HG03571 (cell line): Measurements from ENCODE around the gene PYROXD2.
A peak's percentile ranks its signal among the peaks of the same experiment; 100 is the strongest.
"Not testable (repeated sequence)": the region's sequence is repeated elsewhere in the genome, so short reads cannot be mapped to it uniquely, and the experiment has no call there.

Experiments
- ATAC-seq: cut with Tn5 transposase; IDR thresholded peaks from one replicate; pipeline ENCODE4 v1.9.1; 2021; ENCODE audit not compliant: unreplicated experiment

Gene PYROXD2

DNA sequence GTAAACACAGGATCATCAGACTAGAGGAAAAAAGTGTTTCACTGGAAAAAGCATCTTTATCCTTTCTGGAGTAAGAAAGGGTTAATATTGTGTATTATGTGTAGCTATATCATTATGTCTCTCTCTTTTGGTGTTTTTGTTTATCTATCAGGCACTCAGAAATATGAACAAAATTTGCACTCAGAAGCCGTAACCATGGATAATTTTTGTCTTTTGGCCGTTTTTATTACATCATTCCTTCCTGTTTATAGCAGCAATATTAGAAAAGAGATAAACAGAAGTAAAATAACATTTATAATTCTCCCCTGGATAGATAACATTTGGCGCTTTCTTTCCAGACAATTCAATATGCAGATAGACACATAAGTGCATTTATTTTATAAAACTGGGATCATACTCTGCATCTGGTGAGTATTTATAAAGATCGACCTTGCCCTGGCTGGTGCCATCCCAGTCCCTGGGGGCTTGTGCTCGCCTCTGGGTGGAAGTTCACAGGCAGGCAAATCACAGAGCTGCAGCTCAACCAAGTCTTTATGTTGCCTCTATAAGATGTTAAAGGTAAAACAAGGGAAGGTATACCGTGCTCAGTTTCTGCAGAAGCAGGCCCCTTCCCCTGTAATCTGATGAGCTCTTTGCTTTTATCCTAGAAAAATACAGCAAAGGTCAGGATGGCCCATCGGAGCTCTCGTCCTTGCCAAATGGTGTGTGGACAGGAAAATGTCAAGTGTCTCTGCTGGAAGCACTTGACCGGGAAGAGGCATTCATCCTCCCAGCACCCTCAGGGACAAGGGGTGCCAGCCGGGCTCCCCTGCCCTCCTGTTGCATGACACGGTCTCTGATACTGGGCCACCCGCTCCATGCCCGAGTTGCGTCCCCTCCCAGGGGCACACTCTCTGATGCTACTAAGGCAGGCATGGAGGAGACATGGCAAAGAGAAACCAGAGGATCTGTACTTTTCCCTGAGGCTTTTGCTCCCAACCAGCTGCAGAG lies 43.9 kb downstream of the PYROXD2 start:
- no peak for ATAC-seq

GRCh38 chr10:98369801-98370200 lies 45.2 kb downstream of the PYROXD2 start:
- no peak for ATAC-seq

DNA sequence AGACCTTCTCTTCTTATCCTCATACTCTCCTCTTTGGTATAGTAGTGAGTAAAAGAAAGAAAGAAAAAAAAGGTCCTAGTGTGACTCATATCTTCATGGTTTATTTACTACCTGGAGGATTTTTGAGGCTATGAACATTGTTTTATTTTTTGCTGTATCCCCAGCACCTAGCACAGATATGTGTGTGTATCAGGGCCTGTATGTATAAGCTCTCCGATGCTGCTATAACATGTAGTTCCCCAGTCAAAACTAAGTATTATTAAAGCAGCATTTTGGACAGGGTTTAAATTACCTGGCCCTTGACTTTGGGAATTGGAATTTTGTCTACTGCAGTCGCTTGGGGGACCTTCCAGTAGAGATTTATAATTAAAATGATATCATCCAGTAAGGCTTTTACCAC lies 46.3 kb downstream of the PYROXD2 start:
- no peak for ATAC-seq

- ATAC-seq, result no peak
These were observed 47.2 kb downstream of the PYROXD2 start for GRCh38 chr10:98367604-98368451.

DNA sequence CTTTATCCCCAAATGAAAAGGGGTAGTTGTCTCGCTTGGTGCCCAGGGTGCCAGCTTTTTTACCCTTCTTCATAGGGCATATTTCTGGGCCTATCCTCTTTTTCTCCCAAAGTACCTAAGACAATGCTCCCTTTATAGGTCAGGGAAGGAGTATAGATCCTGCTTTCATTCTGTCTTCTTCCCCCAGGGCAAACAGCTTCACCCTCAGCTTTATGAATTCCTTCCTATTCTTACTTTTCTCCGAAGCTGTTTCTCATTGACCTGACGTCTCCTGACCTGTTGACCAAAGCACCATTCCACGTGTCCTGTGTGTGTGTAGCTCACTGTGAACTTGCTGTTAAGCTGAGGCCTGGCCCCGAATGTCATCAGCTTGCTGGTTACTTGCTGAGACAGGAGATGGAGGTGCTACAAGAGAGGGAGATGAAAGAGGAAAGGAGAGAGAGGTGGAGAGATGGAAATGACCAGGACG lies 48.9 kb downstream of the PYROXD2 start:
- no peak for ATAC-seq

DNA sequence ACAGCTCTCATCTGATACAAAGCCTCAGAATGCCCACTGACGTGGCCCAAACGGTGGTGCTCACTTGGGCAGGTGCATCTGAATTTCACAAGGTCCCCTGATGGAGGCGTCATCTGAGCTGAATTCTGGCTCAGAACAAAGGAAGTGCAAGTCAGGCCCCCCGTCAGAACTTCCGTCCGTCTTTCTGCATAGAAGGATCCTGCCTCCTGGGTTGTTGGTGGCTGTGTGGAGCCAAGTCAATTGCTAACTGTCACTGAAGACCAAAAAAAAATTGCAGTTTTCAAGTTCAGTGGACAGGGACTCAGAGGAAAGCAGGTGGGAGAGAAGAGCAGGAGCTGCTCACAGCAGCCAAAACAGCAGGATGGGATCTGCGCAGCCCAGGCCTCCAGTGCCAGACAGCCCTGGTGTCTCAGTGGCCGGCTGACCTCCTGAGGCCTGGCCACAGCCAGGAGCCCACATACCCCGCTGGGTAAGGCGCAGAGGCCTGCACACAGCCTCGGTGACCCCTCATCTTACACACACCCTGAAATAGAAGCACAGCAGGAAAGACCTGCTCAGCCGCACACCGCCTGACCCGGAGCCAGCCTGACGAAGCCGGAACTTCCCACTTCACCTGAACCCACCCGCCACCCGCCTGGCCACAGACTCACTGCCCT lies 49.4 kb downstream of the PYROXD2 start:
- no peak for ATAC-seq

DNA sequence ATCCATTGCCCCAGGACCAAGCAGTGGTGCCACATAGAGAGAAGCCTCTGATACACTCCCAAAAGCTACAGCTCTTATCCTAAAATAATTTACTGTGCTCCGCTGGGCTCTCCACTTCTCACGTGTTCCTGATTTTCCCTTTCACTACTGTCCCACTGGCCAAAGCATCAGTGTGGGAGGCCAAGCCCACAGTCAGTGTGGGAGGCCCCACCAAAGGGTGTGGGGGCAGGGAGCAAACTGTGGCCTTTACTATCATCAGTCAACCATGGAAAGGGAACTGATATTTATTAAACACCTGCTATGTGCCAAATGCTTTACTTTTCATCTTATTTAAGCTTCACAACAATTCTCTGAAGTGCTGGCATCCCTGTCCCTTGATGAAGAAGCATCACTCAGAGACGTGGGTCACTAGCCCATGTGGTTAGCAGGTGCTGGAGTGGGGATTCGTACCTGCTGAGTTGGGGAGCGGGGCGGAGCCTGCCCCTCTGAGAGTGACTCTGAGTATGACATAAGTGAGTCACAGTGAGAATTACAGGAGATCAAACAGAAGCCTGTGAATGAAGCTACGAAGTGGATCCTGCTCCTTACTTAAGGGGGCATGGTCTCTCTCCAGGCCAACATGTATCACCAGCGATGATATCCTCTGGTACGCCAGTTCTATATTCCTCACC lies 50.4 kb downstream of the PYROXD2 start:
- no peak for ATAC-seq

DNA sequence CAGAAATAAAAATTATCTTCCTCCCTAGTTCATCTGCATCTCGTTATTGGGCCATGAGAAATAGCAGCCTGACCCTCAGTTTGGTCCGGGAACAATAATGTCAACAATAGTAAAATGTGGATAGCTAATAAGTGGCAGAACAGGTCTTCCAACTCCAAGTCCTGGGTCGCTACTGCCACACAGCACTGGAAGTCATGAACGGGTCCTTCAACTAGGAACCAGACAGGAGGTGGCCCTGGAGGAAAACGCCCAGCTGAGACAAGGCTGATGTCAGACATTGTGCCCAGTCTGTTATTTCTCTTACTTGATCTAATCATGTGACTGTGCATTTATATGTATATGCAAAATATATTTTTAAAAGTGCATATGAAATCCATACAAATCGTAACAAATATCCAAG lies 51.8 kb downstream of the PYROXD2 start:
- ATAC-seq, result no peak

- ATAC-seq, result peak; percentile 76
These were observed 53.6 kb downstream of the PYROXD2 start for GRCh38 chr10:98361131-98362025.

DNA sequence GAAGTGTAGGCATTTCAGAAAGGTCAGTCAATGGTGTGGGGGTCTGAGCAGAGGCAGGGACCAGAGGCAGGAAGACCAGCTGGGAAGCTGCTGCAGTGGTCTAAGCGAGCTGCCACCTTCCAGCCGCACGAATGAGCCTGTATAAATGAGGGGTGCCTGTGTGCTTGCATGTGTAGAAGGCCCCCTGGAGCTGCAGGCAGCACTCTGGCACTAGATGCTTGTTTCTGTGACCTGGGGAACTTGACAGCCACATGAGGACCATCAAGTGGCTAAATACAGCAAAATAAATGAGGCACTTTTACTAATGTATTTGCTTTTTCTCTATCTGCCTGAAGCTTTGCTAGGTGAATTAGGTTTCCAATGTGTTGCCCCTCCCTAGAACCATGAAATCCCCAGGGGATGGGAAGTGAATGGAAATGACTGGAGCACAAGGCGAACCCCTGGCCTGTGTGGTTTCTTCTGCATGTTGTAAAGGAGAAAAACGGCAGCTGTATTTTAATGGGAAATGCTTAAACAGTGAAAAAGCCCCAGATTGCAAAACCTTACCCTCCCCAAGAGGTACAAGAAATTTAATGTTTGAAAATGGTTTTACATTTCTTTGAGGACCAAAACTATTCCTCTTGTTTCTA lies 57.7 kb downstream of the PYROXD2 start:
- no peak for ATAC-seq

DNA sequence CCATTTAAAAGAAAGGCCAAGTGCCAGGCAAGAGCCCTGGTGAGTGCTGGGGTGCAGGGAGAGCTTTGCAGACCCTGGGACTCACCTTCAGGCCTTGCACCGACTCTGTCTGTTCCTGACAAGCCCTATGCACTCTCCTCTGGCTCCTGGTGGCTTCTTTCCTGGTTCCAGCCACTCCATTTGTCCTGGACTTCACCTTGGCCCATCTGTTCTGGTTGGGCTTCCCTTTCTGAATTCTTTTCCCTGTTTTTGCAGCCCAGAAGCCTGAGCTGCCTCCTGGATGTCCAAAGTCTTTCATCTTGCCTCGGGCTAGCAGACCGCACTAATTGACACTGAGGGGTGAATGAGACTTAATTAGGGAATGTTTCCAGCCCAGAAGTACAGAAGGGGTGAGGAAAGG lies 60.5 kb downstream of the PYROXD2 start:
- no peak for ATAC-seq

DNA sequence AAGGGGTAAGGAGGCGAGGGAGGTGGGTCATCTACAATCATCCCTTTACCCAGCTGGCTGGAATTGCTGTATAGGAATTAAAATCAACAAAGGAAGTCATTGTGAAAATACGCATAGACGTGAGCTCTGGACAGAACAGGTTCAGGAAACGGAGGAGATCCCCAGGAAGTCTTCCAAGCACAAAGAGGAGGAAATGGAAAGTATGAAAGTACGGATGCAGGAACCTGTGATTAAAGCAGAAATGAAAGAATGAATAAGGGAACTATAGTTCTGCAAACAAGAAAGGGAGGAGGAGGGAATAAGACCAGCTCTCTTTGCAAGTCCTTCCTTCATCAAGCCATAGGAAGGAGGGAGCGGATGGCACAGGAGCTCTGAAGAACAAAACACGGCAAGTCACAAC lies 61.8 kb downstream of the PYROXD2 start:
- ATAC-seq, result no peak

DNA sequence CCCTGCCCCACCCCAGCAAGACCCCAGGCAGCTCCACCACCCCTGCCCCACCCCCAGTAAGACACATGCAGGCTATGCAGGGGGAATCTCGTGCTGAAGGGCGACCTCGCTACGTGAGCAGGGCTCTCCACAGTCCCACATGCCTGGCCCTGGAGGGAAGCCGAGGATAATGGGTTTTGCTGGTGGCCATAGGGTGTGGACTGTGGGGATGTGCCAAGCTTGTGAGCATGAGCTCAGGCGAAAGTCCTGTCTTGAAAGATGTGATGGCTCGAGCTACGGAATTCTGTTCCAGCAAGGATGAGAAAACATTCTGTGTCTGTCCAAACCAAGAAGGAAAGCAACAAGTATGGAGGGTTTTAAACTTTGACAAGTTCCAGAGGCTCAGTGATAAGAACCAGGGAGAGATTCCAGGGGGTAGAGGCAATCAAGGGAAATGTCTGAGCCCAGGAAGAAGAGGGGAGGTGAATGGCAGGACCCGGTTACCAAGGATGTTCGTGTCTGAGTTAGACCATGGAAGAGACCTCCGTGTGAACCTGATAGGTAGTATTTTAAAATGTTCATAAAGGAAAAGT lies 63.1 kb downstream of the PYROXD2 start:
- no peak for ATAC-seq

GRCh38 chr10:98349508-98349922 lies 65.5 kb downstream of the PYROXD2 start:
- ATAC-seq, result no peak

DNA sequence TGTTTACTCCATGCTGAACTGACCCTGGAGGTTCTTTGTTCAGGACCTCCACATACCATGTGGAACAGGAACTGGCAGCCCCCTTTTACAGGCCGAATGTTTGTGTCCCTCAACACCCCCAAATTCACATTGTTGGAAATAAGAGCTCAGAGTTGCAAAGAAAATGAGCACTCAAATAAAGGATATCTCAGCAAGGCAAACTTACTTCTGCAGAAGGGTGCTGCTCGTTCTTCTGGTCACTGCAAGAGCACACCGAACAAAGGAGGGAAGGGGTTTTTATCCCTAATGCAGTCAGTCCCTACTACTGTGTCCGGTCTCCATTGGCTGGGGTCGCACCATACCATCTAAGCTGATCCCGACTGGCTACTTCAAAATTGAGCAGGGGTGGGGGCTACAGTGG lies 68.1 kb downstream of the PYROXD2 start:
- no peak for ATAC-seq

DNA sequence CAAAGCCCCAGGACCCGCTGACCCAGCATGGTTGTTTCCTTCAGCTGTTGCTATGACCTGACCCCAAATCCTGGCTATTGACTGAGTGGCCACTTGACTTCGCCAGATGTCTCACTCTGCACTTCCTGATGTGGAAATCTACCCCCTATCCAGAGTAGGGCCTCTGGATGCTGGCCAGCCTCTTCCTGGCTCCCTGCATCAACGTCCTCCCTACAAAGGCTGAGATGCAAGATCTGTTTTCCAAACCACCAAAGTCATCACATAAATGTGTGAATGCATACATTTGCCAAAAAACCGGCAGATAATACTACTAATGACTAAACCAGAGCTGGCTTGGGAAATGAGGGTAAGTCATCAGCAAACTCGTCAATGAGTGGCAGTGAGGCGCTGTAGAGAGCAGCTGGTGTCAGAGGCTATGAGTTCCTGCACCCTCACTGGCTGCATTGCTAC lies 70.4 kb downstream of the PYROXD2 start:
- ATAC-seq, result no peak

GRCh38 chr10:98341701-98342100 lies 73.3 kb downstream of the PYROXD2 start:
- not testable (repeated sequence) for ATAC-seq

DNA sequence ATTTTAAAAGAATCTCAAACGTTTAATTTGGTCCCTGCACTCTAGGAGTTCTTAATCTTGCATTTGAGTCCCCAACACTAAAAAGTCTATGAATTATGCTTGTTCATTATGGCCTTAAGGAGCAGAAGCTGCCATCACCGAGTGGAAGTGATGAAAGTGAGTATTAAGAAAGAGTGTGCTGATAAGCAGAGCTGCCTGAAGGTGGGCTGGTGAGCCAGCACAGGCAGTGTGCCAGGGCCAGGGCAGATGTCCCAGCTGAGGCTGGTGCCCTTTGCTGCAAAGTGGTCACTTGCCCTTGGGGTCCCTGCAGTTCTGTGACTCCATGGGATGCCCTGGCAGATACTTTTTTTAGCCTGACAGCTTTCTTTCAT lies 74.1 kb downstream of the PYROXD2 start:
- no peak for ATAC-seq
